Activated CD4-positive, alpha-beta T cell treated with anti-CD3 and anti-CD28 coated beads for 24 hours (primary cell): ENCODE measurements around the gene NHERF2.
"Not testable (repeated sequence)": the region's sequence is repeated elsewhere in the genome, so short reads cannot be mapped to it uniquely, and the experiment has no call there.

Experiments
- DNase-seq, 2 donors: peaks; one replicate each; pipeline ENCODE4 v3.0.0-alpha.2; 2020; ENCODE audit warnings: low read depth in 2 of 2

NHERF2 gene

DNA sequence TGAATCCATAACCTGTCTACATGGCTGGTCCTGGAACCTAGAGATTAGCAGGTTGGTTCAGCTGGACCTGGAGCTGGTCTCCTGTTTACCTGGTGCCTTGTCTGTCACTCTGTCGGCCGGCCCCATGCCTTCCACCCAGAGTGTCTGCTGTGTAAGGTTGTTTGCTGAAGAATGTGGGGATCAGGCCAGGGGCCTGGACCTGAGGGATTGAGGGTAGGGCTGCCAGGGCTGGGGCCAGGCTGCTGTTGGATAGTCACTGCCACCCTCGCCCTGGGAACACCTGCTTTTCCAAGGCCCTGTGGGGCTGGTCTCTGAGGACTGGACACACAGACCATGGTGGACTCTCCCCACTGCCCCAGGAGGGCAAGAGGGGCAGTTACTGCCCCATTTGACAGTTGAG lies 1.4 kb downstream of the NHERF2 start:
- DNase-seq = no peak

DNA sequence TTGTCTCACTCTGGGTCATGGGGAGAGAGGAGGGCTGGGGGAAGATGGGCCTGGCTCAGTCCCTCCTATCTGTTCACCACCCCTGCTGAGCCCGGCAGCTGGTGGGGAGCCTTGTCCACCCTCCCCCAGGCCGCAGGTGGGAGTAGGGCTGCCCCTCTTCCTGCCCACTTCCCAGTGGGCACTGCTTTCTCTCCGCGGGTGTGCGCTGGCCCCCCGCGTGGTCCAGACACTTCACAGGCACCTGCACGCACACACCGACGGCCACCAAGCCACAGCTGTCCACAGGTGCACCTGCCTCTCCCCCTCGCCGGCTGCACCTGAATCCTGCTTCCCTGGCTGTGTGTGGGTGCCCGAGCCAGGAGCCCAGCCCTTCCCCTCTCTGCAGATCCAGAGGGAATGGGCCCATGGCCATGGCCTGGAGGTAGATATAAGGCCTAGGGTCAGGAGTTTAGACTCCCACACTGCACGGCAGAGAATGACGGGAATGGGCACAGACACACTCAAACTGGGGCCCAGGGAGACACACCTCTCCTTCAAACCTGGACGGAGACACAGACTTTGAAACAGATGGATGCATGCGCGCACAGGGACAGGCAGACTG lies 2.0 kb downstream of the NHERF2 start:
- DNase-seq = no peak

DNA sequence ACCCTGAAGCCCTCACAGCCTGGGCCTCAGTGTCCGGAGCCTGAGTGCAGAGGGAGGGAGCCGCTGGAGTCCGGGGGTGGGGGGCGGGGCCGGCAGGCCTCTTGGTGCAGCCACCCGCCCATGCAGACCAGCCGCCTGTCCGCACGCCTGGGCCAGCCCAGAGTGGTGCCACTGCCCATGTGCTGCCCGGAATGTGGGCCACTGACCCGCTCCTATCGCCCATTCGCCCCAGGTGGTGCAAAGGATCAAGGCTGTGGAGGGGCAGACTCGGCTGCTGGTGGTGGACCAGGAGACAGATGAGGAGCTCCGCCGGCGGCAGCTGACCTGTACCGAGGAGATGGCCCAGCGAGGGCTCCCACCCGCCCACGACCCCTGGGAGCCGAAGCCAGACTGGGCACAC lies 2.6 kb downstream of the NHERF2 start:
- no peak for DNase-seq

DNA sequence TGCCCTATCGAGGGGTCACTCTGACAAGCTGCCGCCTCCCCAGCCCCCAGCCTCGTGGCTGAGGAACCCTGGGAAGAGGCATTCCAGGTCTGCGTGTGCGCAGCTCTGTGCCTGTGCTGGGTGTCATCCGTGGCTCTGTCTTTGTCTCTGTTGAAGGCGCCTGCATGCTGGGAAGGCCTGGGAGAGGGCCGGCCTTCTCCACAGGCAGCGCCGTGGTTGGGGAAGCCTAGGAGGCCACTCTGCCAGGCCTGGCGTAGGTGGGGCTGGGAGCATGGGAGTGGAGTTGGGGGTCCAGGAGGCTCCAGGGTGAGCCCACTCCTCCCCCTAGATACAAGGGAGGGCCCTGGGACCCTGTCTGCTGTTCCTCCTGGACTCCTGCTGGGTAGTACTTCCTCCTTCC lies 3.3 kb downstream of the NHERF2 start:
- no peak for DNase-seq

DNA sequence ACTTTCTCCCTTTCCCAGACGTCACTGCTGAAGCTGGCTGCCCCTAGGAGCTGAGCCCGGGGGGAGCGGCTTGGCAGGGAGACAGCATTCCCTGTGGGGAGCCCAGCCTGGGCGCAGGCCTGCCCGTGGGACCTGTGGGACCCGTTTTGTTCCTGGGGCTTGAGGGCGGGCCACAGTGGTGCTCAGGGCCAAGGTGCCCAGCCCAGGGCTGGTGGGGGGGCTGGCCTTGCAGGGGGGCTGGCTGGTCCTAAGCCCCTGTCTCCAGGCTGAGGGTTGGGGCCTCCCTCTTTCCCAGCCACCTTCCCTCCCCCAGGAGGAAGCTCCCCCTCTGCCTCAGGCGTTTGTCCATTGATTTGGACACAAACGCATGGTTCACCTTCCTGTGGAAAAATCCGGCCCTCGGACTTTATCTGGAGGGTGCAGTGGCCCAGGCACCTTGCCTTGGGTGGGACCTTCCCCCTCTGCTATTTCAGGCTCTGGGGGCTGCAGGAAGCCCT lies 4.4 kb downstream of the NHERF2 start:
- DNase-seq = no peak

DNA sequence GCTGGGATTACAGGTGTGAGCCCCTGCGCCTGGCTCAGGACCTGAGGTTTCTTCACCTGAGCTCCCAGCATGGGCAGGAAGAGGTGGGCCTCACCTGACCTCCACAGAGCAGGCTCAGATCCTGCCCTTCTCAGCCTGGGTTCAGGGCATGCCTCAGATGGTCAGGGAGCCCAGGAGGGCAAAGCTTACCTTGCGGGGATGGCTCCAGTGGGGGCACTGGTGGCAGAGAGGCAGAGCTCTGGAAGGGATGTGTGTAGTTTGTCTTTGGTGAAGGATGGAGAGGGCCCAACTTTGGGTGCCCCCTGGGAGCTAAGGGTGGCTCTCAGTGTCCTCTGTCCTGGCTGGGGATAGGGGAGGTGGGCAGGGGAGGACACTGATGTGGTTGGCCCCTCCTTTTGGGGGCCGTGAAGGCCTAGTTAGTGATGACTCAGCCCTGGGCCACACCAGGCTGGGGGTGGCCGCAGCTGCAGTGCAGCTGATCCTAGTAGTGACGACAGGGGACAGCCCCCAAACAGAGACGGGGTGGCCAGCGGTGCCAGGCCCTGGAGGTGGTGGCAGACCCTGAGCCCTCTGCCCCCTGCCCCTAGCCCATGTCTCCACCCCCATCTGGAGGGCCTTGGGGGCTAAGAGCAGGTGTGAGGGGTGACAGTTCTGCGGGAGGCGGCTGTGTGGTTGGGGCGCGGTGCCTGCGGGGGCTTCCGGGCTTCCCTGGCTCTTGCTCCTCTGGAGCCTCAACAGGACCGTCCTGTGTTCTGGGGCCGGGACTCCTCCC lies 5.8 kb downstream of the NHERF2 start:
- DNase-seq = no peak

DNA sequence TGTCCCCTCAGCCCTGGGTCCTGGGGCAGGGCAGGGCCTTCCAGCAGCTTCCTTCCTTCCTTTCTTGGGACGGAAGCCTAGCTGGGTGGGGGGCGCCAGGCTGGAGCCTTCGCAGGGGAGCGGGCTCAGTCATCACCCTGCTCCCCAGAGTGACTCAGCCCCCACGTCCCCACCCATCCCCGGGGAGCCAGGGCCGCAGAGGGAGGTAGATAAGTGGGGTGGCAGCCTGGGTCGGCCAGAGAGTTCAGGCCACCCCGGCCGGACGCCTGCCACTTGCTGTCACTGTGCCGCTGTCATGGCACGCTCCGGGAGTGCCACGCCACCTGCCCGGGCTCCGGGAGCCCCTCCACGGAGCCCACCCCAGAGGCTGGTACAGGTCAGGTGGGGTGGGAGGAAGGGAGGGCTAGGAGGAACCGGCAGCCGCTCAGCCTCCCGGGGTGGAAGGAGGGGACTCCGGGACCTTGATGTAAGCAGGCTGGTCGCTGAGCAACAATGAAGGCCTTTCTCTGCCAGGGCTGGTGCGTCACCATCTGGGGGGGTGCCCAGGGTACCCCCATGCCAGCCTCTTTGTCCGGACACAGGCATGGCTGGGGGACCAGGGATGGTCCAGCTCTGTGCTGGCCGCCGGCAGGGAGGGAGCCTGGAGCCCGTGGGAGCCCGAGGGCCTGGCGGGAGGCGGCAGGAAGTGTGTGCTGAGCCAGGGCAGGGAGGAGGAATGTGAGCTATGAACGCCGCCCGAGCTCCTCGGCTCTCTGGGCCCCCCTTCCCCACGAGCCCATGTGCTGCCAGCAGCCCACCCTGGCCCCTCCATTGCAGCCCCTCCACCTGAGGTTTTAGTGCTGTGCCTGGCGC lies 6.6 kb downstream of the NHERF2 start:
- DNase-seq = no peak

DNA sequence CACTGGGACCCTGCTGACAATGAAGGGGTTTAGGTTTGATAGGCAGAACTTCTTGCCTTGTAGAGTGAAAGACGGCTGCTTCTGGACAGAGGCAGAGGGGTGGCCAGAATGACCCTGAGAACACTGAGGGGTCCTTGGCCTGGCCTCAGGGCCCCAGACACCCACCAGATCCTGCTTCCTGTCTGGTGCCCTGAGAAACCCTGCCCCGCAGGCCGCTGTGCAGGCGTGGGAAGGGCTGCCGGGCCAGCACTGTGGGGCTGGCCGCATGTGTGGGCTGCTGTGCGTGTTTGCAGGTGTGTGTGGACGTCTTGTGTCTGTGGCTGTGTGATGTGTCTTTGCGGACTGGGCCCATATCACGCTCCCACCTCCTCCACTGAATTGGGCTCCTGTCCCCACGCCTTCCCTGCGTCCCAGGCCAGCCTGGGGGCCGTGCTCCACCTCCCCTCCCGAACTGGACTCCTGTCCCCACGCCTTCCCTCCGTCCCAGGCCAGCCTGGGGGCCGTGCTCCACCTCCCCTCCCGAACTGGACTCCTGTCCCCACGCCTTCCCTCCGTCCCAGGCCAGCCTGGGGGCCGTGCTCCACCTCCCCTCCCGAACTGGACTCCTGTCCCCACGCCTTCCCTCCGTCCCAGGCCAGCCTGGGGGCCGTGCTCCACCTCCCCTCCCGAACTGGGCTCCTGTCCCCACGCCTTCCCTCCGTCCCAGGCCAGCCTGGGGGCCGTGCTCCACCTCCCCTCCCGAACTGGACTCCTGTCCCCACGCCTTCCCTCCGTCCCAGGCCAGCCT lies 7.4 kb downstream of the NHERF2 start:
- DNase-seq = not testable (repeated sequence)

DNA sequence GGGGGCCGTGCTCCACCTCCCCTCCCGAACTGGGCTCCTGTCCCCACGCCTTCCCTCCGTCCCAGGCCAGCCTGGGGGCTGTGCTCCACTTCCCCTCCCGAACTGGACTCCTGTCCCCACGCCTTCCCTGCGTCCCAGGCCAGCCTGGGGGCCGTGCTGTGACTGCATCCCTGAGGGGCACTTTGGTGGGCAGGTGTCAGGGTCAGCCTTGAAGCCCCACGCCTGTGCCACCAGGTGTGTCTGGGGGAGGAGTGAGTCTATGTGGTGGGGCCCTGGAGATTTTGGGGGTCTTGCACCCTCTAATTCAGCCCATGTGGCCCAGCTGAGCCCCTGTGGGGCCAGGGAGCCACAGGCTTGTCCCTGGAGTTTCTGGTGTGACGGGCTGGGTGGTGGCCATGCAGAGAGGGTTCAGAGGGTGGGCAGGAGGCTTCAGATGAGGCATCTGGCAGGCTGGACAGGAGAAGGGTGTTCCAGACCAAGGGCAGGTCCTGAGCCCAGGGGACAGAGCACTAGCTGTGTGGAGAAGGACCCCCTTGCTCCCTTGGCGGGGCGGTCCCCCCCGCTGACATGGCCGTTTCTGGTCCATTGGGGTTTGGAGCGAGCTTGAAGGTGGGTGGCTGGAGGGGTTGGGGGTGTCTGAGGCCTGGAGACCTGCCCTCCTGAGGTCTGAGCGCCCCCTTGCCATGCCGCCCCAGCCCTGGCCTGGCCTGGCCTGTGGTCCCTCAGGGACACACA lies 8.2 kb downstream of the NHERF2 start:
- no peak for DNase-seq

DNA sequence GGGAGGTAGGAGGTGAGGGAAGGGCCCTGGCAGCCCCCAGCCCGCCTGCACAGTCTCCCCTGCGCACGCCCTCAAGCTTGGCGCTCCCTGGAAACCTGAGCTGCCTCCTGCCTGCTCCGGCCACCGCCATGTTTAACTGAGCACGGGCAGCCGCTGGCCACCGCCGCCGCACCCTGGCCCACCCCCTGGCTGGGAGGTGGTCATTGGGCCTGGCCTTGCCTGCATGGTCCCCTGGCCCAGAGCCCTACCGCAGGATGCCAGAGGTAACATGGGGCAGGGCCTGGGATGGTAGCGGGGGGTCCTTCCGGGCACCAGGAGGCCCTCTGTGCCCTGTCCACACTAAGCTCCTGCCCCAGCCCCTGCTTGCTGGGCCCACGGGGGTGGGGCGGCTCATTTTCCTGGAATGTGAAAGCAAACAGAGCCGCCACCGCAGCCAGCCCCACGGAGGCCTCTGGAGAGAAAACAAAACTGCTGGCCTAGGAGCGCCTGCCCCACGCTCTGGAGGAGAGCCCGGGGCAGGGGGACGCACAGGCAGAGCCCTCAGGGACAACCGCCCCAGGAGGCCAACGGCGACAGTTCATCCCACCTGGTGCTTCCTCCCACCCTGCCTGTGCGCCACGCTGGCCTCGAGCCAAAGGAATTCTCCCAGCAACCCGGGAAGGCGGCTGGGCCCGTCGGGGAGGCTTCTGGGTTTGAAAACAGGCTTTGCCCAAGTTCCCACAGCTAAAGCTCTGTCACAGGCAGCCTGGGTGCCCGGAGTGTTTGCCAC lies 8.9 kb downstream of the NHERF2 start:
- no peak for DNase-seq

DNA sequence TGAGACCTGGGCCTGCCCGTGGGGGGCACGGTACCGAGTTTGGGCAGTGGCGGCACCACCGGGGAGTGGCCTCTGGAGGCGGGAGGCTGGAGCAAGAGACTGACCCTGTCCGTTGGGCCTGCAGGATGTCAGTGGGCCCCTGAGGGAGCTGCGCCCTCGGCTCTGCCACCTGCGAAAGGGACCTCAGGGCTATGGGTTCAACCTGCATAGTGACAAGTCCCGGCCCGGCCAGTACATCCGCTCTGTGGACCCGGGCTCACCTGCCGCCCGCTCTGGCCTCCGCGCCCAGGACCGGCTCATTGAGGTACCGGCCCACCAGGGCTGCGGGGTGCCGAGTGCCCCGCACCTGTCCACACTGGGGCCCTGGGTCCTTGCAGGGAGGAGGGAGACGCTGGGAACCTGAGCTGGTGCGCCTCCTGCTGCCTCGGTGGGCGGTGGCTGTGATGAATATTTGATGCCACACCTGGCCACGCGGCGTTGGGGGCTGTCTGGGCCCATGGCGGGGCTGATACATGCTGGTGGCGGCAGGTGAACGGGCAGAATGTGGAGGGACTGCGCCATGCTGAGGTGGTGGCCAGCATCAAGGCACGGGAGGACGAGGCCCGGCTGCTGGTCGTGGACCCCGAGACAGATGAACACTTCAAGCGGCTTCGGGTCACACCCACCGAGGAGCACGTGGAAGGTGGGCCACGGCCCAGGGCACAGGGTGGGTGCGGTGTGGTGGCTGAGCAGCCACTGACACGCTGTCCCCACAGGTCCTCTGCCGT lies 9.7 kb downstream of the NHERF2 start:
- no peak for DNase-seq

DNA sequence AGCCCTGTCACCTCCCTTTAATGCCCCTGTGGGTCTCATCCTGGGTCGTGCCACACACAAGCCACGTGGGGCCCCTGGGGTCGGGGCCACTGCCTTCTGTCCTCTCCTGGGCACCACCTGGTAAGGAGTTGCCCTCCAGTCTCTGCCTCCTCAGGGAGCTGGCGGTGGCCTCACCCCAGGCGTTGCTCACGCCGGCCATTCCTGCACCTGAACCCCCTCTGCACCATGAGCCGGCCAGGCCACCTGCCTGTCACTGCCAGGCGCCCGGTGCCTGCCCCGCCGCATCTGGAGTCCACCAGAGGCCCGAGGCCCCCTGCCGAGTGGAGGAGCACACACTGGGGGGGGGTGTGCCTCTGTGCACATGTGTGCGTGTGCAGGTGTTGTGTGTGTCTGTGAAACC lies 10.4 kb downstream of the NHERF2 start:
- no peak for DNase-seq

DNA sequence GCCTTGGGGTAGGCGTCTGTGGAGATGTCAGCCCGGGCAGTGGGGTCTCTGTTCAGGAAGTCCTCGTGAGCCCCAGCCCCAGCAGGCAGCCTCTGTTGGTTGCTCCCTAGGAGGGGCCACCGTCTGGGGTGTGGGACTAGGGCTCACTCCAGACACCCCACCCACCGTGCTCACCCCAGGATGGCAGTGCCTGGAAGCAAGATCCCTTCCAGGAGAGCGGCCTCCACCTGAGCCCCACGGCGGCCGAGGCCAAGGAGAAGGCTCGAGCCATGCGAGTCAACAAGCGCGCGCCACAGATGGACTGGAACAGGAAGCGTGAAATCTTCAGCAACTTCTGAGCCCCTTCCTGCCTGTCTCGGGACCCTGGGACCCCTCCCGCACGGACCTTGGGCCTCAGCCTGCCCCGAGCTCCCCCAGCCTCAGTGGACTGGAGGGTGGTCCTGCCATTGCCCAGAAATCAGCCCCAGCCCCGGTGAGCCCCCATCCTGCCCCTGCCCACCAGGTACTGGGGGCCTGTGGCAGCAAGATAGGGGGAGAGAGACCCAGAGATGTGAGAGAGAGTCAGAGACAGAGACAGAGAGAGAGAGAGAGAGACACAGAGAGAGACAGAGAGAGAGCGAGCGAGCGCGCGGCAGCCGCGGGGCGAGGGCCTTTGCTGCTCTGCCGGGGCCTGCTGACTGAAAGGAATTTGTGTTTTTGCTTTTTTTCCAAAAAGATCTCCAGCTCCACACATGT lies 11.1 kb downstream of the NHERF2 start:
- DNase-seq = no peak

DNA sequence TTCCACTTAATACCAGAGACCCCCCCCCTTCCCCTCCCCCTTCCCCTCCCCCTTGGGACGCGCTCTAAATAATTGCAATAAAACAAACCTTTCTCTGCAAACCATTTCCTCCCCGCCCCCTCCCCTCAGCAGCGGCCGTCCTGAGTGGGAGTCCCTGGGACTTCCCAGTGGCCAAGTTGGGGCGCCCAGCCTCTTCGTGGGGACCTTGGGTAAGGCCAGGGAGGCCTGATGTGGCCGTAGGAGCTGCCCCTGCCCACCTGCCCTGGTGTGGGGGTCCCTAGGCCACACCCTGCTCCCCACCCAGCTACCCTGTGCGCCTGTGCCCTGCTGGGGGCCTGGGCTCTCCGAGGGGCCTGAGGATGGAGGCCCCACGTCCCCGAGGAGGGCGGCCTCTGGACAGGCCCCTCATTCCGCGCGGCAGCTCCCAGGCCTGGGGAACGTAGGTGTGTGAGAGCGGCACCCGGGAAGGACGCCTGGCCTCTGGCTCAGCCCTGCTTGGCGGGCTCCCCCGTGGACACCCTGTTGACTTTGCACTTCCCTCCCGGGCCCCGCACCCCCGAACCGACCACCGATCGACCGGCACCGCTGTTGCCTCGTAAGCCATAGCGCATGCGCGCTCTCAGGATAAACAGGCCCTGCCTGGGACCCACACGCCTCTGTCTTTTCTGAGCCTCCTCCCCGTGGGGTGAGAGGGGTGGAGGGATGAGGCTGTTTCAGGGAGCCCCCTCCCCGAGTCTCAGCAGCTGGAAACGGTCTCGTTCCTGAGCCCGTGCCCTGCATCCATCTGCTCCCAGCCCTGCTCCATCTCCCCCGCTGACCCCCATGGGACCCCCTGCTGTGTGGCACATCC lies 11.9 kb downstream of the NHERF2 start:
- no peak for DNase-seq

DNA sequence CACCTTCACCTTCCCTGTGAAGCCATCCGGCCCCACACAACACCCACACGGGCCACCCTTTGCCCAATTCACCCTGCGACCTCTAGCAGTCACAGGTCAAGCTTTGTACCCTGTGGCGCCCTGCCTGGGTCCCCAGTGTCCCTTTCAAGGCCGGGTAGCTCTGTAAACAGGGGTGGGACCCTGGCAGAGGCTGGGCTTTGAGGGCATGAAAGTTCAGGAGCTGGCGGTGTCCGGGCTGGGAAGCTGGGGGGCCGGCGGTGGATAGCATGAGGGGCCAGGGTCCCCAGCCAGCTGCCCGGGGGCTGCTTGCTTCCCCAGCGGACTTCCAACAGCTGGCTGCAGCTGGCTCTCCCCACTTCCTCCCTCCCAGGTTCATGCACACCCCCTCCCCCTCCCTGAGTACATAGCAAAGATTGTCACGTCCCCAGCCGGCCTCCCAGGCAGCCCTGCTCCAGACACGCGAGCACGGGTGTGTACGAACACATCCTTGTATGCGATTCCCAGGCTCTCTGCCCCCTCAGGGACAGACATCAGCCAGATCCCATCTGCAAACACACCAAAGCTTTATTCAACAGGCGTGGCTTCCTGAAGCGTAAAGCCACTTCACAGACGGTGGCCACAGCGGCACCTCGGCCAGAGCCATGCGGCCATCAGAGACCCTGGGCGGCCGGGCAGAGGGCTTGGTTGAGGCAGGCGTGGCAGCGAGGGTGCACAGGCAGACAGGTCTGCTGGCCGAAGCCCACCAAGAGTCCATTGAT lies 12.8 kb downstream of the NHERF2 start:
- no peak for DNase-seq

DNA sequence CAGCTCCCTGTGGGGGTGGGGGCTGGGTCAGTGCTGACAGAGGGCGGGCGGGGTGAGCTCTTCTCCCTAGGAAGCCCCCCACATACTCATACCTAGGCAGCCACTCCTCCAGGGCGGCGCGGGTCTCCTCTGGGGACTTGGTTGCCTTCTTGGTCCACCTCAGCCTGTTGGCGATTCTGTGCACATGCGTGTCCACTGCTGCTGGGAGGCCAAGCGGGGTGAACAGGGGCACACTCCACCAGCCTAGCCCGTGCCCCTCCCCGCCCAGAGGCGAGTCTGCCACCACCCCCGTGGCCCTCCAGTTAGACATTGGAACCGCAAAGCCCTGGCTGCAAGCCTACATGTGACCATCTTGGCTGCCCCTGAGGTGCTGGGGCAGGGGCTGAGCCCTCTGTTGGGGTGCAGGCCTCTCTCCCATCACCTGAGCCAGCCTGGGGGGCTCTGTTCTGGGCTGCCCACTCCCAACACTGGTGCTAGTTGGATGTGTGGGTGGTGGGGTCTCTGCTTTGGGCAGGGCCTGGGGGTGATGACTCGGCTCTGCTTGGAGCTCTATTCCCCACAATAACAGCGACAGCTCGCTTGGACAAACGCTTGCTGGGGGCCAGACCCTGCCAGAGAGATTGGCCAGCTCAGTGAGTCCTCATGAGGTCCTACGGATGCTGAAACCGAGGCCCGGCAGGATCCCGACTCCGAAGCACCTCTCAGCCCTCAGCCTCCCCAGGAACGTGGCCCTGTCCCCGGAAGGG lies 13.5 kb downstream of the NHERF2 start:
- DNase-seq = no peak
